ENCODE data around the gene DNA2. TPM values are rescaled to one million over a fixed set of nuclear protein-coding genes. Genes with fewer than 3 reads are reported as not detected.

Gene DNA2
- total RNA-seq, 1 donor from 2014 or later, result 1.4 TPM

GRCh38 chr10:68506411-68506810, 34.6 kb upstream of the DNA2 start:
- Histone ChIP-seq H3K9me3 (no peaks in the 10 kb centered on the region), H3K36me3 (peaks cover 16 to 37% of the 10 kb centered on the region in 2 donors), H3K27me3 (no peaks in the 10 kb centered on the region), H3K4me1 (no peaks in the 10 kb centered on the region), H3K4me3 (no peak overlapping the region), H3K27ac (no peak overlapping the region)
- intact Hi-C loops (cut with DNase I), result no loop called here
- TF ChIP-seq CTCF (IDR thresholded peaks at IDR 0.05), result no peak
- DNase-seq (ENCODE audit: low spot score in 2 of 2), result no peak

GRCh38 chr10:68502846-68503245, 31.1 kb upstream of the DNA2 start:
- DNase-seq (ENCODE audit: low spot score in 2 of 2), result no peak
- TF ChIP-seq CTCF (IDR thresholded peaks at IDR 0.05), result no peak
- no peaks in the 10 kb centered on the region for H3K27me3 ChIP-seq
- H3K27ac ChIP-seq, result no peak overlapping the region
- no peaks in the 10 kb centered on the region for H3K4me1 ChIP-seq
- peaks cover 30 to 47% of the 10 kb centered on the region in 2 donors for H3K36me3 ChIP-seq
- H3K4me3 ChIP-seq, result no peak overlapping the region
- H3K9me3 ChIP-seq, result no peaks in the 10 kb centered on the region
- intact Hi-C loops (cut with DNase I), result no loop called here

GRCh38 chr10:68501691-68502090, 29.9 kb upstream of the DNA2 start:
- intact Hi-C loops (cut with DNase I), result no loop called here
- Histone ChIP-seq H3K27me3 (no peaks in the 10 kb centered on the region), H3K36me3 (peaks cover 30 to 51% of the 10 kb centered on the region in 2 donors), H3K4me1 (no peaks in the 10 kb centered on the region), H3K9me3 (no peaks in the 10 kb centered on the region), H3K27ac (no peak overlapping the region), H3K4me3 (no peak overlapping the region)
- TF ChIP-seq CTCF (IDR thresholded peaks at IDR 0.05), result no peak
- DNase-seq (ENCODE audit: low spot score in 2 of 2), result no peak

GRCh38 chr10:68499544-68499943, 27.8 kb upstream of the DNA2 start:
- Histone ChIP-seq H3K9me3 (no peaks in the 10 kb centered on the region), H3K36me3 (peaks cover 19 to 57% of the 10 kb centered on the region in 2 donors), H3K27me3 (no peaks in the 10 kb centered on the region), H3K4me1 (no peaks in the 10 kb centered on the region), H3K27ac (no peak overlapping the region), H3K4me3 (no peak overlapping the region)
- DNase-seq (ENCODE audit: low spot score in 2 of 2), result no peak
- TF ChIP-seq CTCF (IDR thresholded peaks at IDR 0.05), result no peak
- intact Hi-C loops (cut with DNase I), result no loop called here

GRCh38 chr10:68496072-68496471, 24.3 kb upstream of the DNA2 start:
- peaks cover 20 to 56% of the 10 kb centered on the region in 2 donors for H3K36me3 ChIP-seq
- intact Hi-C loops (cut with DNase I), result no loop called here

More at GRCh38 chr10:68496072-68496471, 24.3 kb upstream of the DNA2 start:
- Histone ChIP-seq H3K9me3 (no peaks in the 10 kb centered on the region), H3K4me3 (no peak overlapping the region), H3K27me3 (no peaks in the 10 kb centered on the region), H3K4me1 (no peaks in the 10 kb centered on the region), H3K27ac (no peak overlapping the region)
- no peak for DNase-seq (ENCODE audit: low spot score in 2 of 2)
- TF ChIP-seq CTCF (IDR thresholded peaks at IDR 0.05), result no peak

All from ascending aorta (tissue), 2 donors.